Measurements from ENCODE around the gene SLC27A1. TPM values are rescaled to one million over a fixed set of nuclear protein-coding genes. Genes with fewer than 3 reads are reported as not detected.

Gene SLC27A1
- total RNA-seq, 6 experiments from 2014 or later = 11.5 to 14.9 (median 13.6) TPM

- H3K27ac Mint-ChIP-seq = peak overlapping the region; percentile 90
- H3K4me3 Mint-ChIP-seq = peak overlapping the region; percentile 77
- no peaks in the 10 kb centered on the region for H3K9me3 Mint-ChIP-seq
- H3K27me3 Mint-ChIP-seq (ENCODE audit: insufficient read depth) = peaks cover 3% of the 10 kb centered on the region
- DNase-seq = peak; percentile 77
- peaks cover 42% of the 10 kb centered on the region for H3K4me1 Mint-ChIP-seq (ENCODE audit: low read depth)
- TF ChIP-seq CTCF (IDR thresholded peaks at IDR 0.05) = no peak
- no peaks in the 10 kb centered on the region for H3K36me3 Mint-ChIP-seq (ENCODE audit: low read depth)
Measured at GRCh38 chr19:17479325-17479791, 9.0 kb downstream of the SLC27A1 start.

GRCh38 chr19:17481986-17482385 is 11.7 kb downstream of the SLC27A1 start:
- Mint-ChIP-seq H3K4me3 (no peak overlapping the region), H3K4me1 (ENCODE audit: low read depth) (peaks cover 36% of the 10 kb centered on the region), H3K27me3 (ENCODE audit: insufficient read depth) (peaks cover 6% of the 10 kb centered on the region), H3K9me3 (no peaks in the 10 kb centered on the region), H3K27ac (no peak overlapping the region), H3K36me3 (ENCODE audit: low read depth) (no peaks in the 10 kb centered on the region)
- no peak for DNase-seq
- TF ChIP-seq CTCF (IDR thresholded peaks at IDR 0.05) = no peak

- H3K27me3 Mint-ChIP-seq (ENCODE audit: insufficient read depth) = peaks cover 6% of the 10 kb centered on the region
- no peak overlapping the region for H3K4me3 Mint-ChIP-seq
- no peaks in the 10 kb centered on the region for H3K36me3 Mint-ChIP-seq (ENCODE audit: low read depth)
- no peaks in the 10 kb centered on the region for H3K9me3 Mint-ChIP-seq
- no peak overlapping the region for H3K27ac Mint-ChIP-seq
- TF ChIP-seq CTCF (IDR thresholded peaks at IDR 0.05) = no peak
- H3K4me1 Mint-ChIP-seq (ENCODE audit: low read depth) = peaks cover 31% of the 10 kb centered on the region
- no peak for DNase-seq
Measured at GRCh38 chr19:17482877-17483604, 12.7 kb downstream of the SLC27A1 start.

- no peaks in the 10 kb centered on the region for H3K36me3 Mint-ChIP-seq (ENCODE audit: low read depth)
- no peaks in the 10 kb centered on the region for H3K9me3 Mint-ChIP-seq
- H3K27ac Mint-ChIP-seq = no peak overlapping the region
- H3K27me3 Mint-ChIP-seq (ENCODE audit: insufficient read depth) = peaks cover 6% of the 10 kb centered on the region
- TF ChIP-seq CTCF (IDR thresholded peaks at IDR 0.05) = no peak
- DNase-seq = no peak
- H3K4me3 Mint-ChIP-seq = no peak overlapping the region
- H3K4me1 Mint-ChIP-seq (ENCODE audit: low read depth) = peaks cover 25% of the 10 kb centered on the region
Measured at GRCh38 chr19:17483605-17484002, 13.3 kb downstream of the SLC27A1 start.

- Mint-ChIP-seq H3K4me1 (ENCODE audit: low read depth) (peaks cover 15% of the 10 kb centered on the region), H3K27ac (no peak overlapping the region), H3K36me3 (ENCODE audit: low read depth) (peaks cover 3% of the 10 kb centered on the region; the same call in 1 of the 2 replicates), H3K4me3 (no peak overlapping the region), H3K9me3 (no peaks in the 10 kb centered on the region), H3K27me3 (ENCODE audit: insufficient read depth) (peaks cover 4% of the 10 kb centered on the region)
- TF ChIP-seq CTCF (IDR thresholded peaks at IDR 0.05) = no peak
- DNase-seq = no peak
Measured at GRCh38 chr19:17484520-17485185, 14.3 kb downstream of the SLC27A1 start.

Measured in HFFc6 (cell line).